Stimulated activated CD4-positive, alpha-beta T cell treated with anti-CD3 and anti-CD28 coated beads, Interleukin-4, amount 100 ng/mL, for 4 hours (primary cell): ENCODE results near the gene TRPM7.

Source experiments
- DNase-seq, 2 experiments: peaks; one replicate each; pipeline ENCODE4 v3.0.0-alpha.2; 2020

Gene TRPM7

GRCh38 chr15:50558012-50558411 lies 128.6 kb downstream of the TRPM7 start:
- DNase-seq: no peak

- no peak for DNase-seq
Observed at GRCh38 chr15:50556642-50557371, 129.8 kb downstream of the TRPM7 start.

GRCh38 chr15:50552238-50552637 lies 134.4 kb downstream of the TRPM7 start:
- no peak for DNase-seq

- DNase-seq: no peak
Observed at GRCh38 chr15:50549326-50549725, 137.3 kb downstream of the TRPM7 start.

- DNase-seq: no peak
Observed at GRCh38 chr15:50546566-50546965, 140.0 kb downstream of the TRPM7 start, which contains the start of gene USP50. USP50 (minus strand) TSS chr15:50546666; CDS start chr15:50546525, 141 bp downstream.

GRCh38 chr15:50544368-50544767 lies 142.2 kb downstream of the TRPM7 start:
- DNase-seq: no peak

- no peak for DNase-seq
Observed at GRCh38 chr15:50543556-50543955, 143.0 kb downstream of the TRPM7 start.

- DNase-seq: no peak
Observed at GRCh38 chr15:50542887-50543210, 143.7 kb downstream of the TRPM7 start.

GRCh38 chr15:50531766-50532165 lies 154.8 kb downstream of the TRPM7 start:
- no peak for DNase-seq

GRCh38 chr15:50531163-50531562 lies 155.4 kb downstream of the TRPM7 start:
- DNase-seq: no peak

GRCh38 chr15:50523851-50524251 lies 162.7 kb downstream of the TRPM7 start:
- DNase-seq: no peak

- DNase-seq: no peak
Observed at GRCh38 chr15:50519740-50520425, 166.7 kb downstream of the TRPM7 start.

- no peak for DNase-seq
Observed at GRCh38 chr15:50513001-50513400, 173.6 kb downstream of the TRPM7 start.
